ENCODE measurements around the gene DNAJC6. TPM values are rescaled to one million over a fixed set of nuclear protein-coding genes. Genes with fewer than 3 reads are reported as not detected.

DNAJC6 gene
- total and polyA plus RNA-seq, 10 donors, result 0.20 to 9.7 (median 5.7) TPM

DNA sequence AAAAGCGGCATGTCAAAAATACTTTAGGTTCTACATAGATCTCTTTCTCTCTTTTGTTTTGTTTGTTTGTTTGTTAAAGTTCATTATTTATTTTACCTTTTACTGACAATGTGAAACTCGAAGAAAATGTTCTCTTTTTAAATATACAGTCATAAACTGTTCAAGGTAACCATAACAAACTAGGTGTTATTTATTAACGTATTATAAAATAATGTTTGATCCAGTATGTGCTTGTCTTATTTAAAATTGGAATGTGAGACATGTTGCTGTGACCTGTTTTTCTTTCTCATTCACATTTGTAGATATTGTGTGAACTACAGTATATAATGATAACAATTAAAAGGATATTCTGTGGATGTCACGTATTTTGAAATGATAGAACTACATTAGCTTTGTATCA lies 105.2 kb downstream of the DNAJC6 start:
- Histone ChIP-seq H3K9me3 (no peaks in the 10 kb centered on the region), H3K36me3 (peaks cover 0 to 4% (median 0%) of the 10 kb centered on the region in 6 donors), H3K4me3 (no peak overlapping the region), H3K27me3 (replicated peaks in 1 of 7) (no peaks in the 10 kb centered on the region), H3K4me1 (peaks cover 0 to 7% (median 5%) of the 10 kb centered on the region in 6 donors), H3K27ac (no peak overlapping the region)
- DNase-seq, result no peak
- 85 to 95% (median 90%) methylated on average over 4 of the region's 4 CpGs for WGBS, 5 donors
- intact Hi-C loops (cut with DNase I; ENCODE audit: low total_unique reads), result no loop called here
- TF ChIP-seq, protein P1, sequence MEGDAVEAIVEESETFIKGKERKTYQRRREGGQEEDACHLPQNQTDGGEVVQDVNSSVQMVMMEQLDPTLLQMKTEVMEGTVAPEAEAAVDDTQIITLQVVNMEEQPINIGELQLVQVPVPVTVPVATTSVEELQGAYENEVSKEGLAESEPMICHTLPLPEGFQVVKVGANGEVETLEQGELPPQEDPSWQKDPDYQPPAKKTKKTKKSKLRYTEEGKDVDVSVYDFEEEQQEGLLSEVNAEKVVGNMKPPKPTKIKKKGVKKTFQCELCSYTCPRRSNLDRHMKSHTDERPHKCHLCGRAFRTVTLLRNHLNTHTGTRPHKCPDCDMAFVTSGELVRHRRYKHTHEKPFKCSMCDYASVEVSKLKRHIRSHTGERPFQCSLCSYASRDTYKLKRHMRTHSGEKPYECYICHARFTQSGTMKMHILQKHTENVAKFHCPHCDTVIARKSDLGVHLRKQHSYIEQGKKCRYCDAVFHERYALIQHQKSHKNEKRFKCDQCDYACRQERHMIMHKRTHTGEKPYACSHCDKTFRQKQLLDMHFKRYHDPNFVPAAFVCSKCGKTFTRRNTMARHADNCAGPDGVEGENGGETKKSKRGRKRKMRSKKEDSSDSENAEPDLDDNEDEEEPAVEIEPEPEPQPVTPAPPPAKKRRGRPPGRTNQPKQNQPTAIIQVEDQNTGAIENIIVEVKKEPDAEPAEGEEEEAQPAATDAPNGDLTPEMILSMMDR (IDR thresholded peaks at IDR 0.05 in 8 of 11, conservative IDR thresholded peaks at IDR 0.05 in 3 of 11), result no peak

DNA sequence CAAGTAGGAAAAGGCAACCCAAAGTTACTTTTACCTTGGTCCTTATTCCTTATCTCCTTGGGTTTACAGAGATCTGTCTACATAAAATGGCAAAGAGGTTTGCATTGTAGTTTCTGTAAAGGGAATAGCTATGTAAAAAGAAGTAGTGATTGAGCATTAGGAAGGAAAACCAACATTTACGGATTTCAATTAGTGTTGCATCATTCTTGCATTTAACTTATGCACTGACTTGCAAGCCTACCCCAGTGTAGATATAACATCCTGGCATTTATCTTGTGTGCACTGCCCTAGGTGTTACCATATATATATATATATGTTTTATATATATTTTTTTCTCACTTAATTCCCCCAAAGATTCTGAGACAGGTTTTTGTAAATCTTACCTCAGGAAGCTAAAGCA lies 107.4 kb downstream of the DNAJC6 start:
- Histone ChIP-seq H3K27ac (no peak overlapping the region), H3K4me3 (no peak overlapping the region), H3K36me3 (no peaks in the 10 kb centered on the region), H3K4me1 (peaks cover under 1 to 20% (median 14%) of the 10 kb centered on the region in 6 donors), H3K9me3 (no peaks in the 10 kb centered on the region), H3K27me3 (replicated peaks in 1 of 7) (no peaks in the 10 kb centered on the region)
- WGBS, 5 donors, result 66 to 89% (median 82%) methylated on average over 1 of the region's 1 CpG
- no peak for DNase-seq
- intact Hi-C loops (cut with DNase I; ENCODE audit: low total_unique reads), result no loop called here
- TF ChIP-seq POLR2A (IDR thresholded peaks at IDR 0.05), result no peak
- no peak for TF ChIP-seq POLR2AphosphoS5 (IDR thresholded peaks at IDR 0.05)
- TF ChIP-seq, protein P1 (IDR thresholded peaks at IDR 0.05 in 8 of 11, conservative IDR thresholded peaks at IDR 0.05 in 3 of 11), result no peak

DNA sequence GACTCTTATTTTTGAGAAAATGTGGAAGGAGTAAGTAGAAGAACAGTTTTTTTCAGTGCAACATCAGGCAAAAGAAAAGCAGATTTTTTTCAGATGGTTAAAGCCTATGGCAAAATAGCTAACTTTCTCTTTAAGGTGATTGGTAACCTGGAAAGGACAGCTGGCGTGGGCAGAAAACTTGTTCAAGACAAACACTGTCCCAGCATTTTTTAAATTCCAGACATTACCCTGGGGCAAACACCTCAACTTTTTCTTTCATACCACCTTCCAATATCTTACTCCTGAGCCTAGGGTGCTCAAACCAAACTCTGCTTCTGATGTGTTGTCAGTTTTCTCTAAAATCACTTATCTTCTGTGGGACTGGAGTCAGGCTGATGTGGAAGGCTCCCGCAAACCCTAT lies 108.4 kb downstream of the DNAJC6 start:
- no peak overlapping the region for H3K4me3 ChIP-seq
- WGBS, 5 donors, result 91 to 98% (median 94%) methylated on average over 2 of the region's 2 CpGs

DNA sequence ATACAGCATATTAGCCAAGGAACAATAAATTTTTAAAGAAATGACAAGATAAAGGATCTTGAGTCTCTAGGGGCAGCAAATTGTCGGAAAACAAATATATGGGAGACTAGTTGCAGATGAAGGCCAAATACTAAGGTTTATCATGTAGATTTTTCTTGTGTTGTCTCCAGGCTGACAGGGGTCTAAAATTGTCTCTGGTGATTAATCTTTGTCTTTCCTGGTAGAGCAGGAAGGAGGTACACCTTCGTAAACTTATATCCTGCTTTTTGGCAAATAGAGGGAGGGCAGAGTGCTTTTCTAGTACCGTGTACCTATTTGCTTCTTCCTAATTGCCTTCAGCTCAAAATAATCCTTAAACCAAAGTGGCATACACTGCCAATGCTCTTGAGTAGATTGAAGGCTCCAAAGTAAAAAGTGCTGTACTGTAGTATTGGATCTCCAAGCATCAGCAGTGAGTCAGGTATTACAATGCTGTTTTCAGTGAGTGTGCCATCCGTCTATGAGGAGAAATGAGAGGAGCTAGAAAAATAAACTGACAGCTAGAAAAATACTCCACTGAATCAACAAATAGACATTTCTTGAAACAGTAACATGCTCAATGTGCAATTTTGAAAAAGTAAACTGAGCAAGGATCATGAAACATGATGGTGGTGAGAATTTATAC lies 109.3 kb downstream of the DNAJC6 start:
- Histone ChIP-seq H3K27me3 (replicated peaks in 1 of 7) (no peaks in the 10 kb centered on the region), H3K9me3 (no peaks in the 10 kb centered on the region), H3K27ac (peak overlapping the region in 4 of 8 donors; percentile 93 to 98 (median 96)), H3K4me1 (peaks cover 14 to 38% (median 33%) of the 10 kb centered on the region in 6 donors), H3K4me3 (no peak overlapping the region), H3K36me3 (no peaks in the 10 kb centered on the region)
- no peak for DNase-seq
- TF ChIP-seq, protein P1 (IDR thresholded peaks at IDR 0.05 in 8 of 11, conservative IDR thresholded peaks at IDR 0.05 in 3 of 11), result no peak
- TF ChIP-seq POLR2AphosphoS5 (IDR thresholded peaks at IDR 0.05), result no peak
- no peak for TF ChIP-seq POLR2A (IDR thresholded peaks at IDR 0.05)
- 92 to 97% (median 93%) methylated on average over 4 of the region's 4 CpGs for WGBS, 5 donors
- intact Hi-C loops (cut with DNase I; ENCODE audit: low total_unique reads), result no loop called here

More for the DNA sequence above, 108.4 kb downstream of the DNAJC6 start:
- TF ChIP-seq POLR2AphosphoS5 (IDR thresholded peaks at IDR 0.05), result no peak
- TF ChIP-seq, protein P1 (IDR thresholded peaks at IDR 0.05 in 8 of 11, conservative IDR thresholded peaks at IDR 0.05 in 3 of 11), result no peak
- no peak for TF ChIP-seq POLR2A (IDR thresholded peaks at IDR 0.05)
- intact Hi-C loops (cut with DNase I; ENCODE audit: low total_unique reads), result no loop called here
- Histone ChIP-seq H3K4me1 (peaks cover 9 to 29% (median 24%) of the 10 kb centered on the region in 6 donors), H3K27ac (no peak overlapping the region), H3K36me3 (no peaks in the 10 kb centered on the region), H3K9me3 (no peaks in the 10 kb centered on the region), H3K27me3 (replicated peaks in 1 of 7) (no peaks in the 10 kb centered on the region)
- no peak for DNase-seq

Data from spleen (tissue), 11 donors.